Panc1 (cell line): Measurements from ENCODE around the gene PCED1B. TPM values are rescaled to one million over a fixed set of nuclear protein-coding genes. Genes with fewer than 3 reads are reported as not detected.

ENCODE experiments used
- ATAC-seq: fragments of 200-7000 bp; cut with Tn5 transposase; 2 replicates; pipeline ENCODE4 v1.9.1; 2020; ENCODE audit warnings: mild to moderate bottlenecking, moderate library complexity
- BruUV-seq: library from RNA; stranded (reverse); fragments of 400-500 nt; replicated peaks from 2 replicates; lab custom pipeline; 2021; lab: Mats Ljungman, UMichigan
- CTCF ChIA-PET: fragments of 300-600 bp; sonication (Branson Sonifier 250); formaldehyde crosslinking; loops from one replicate; lab custom pipeline; 2022; ENCODE audit warnings: antibody characterized with exemption; lab: Charles Lee
- POLR2A ChIA-PET: fragments of 300-600 bp; sonication (Branson Sonifier 250); formaldehyde crosslinking; loops from one replicate; lab custom pipeline; 2022; ENCODE audit warnings: antibody characterized with exemption; lab: Charles Lee
- DNase-seq: peaks from one replicate; pipeline ENCODE4 v3.0.0-alpha.2; 2010; ENCODE audit warnings: low read depth, low spot score
- H3K27ac ChIP-seq: 2 replicates; pipeline ENCODE4 v1.5.1; 2011; ENCODE audit warnings: mild to moderate bottlenecking, low read length, inconsistent platforms
- H3K27me3 ChIP-seq: fragments of 200-500 bp; sonication (Bioruptor generic); 2 replicates; pipeline ENCODE4 v1.6.0; 2014; ENCODE audit warnings: low read length, inconsistent platforms; ENCODE audit not compliant: control insufficient read depth, insufficient read depth
- H3K36me3 ChIP-seq: fragments of 200-500 bp; sonication (Bioruptor generic); 2 replicates; pipeline ENCODE4 v1.5.1; 2014; ENCODE audit warnings: inconsistent platforms, mild to moderate bottlenecking, low read length, moderate library complexity; ENCODE audit not compliant: control insufficient read depth, insufficient read depth
- H3K4me1 ChIP-seq: 2 replicates; pipeline ENCODE4 v1.5.1; 2011; ENCODE audit warnings: inconsistent platforms, mild to moderate bottlenecking, low read length, moderate library complexity; ENCODE audit not compliant: control insufficient read depth, insufficient read depth
- H3K4me3 ChIP-seq, 2 experiments: 2 replicates each; pipeline ENCODE4 v1.5.1; 2011 to 2012; ENCODE audit warnings: low read depth in 2 of 2, low read length in 2 of 2, mild to moderate bottlenecking in 2 of 2, inconsistent platforms in 1 of 2, moderate library complexity in 1 of 2
- H3K9me3 ChIP-seq: fragments of 200-500 bp; sonication (Bioruptor generic); 2 replicates; pipeline ENCODE4 v1.5.1; 2014; ENCODE audit warnings: low read depth, mild to moderate bottlenecking, inconsistent platforms, low read length, moderate library complexity; ENCODE audit not compliant: control insufficient read depth, insufficient read depth
- POLR2AphosphoS5 ChIP-seq: IDR thresholded peaks from 2 replicates; pipeline ENCODE4 v1.6.1; 2012; ENCODE audit warnings: mild to moderate bottlenecking, low read depth, low read length, moderate library complexity
- SIN3A ChIP-seq: IDR thresholded peaks from 2 replicates; pipeline ENCODE4 v1.6.1; 2012; ENCODE audit warnings: low read depth, mild to moderate bottlenecking, low read length, moderate library complexity, borderline replicate concordance; ENCODE audit not compliant: insufficient read depth
- TCF7L2 ChIP-seq: IDR thresholded peaks from 2 replicates; pipeline ENCODE4 v1.6.1; 2011; ENCODE audit warnings: mild to moderate bottlenecking, low read depth, low read length, inconsistent platforms
- in situ Hi-C: cut with HindIII; loops from 2 replicates; pipeline ENCODE4 v1.10.0; 2016; ENCODE audit warnings: low sequenced_read_pairs, low pct_unique_long_range_greater_than_20kb
- intact Hi-C: fragments of 100-400 bp; cut with micrococcal nuclease; formaldehyde crosslinking; loops from one replicate; pipeline ENCODE4 v1.10.0; 2022; ENCODE audit not compliant: unreplicated experiment
- total RNA-seq: library from RNA; stranded (reverse); gene quantifications from one replicate; pipeline ENCODE4 v1.2.1, GENCODE V29; 2021; ENCODE audit not compliant: unreplicated experiment
- TF ChIP-seq, protein P1 (sequence below): fragments of 450-650 bp; IDR thresholded peaks from 2 replicates; pipeline ENCODE4 v1.5.1; 2017; ENCODE audit warnings: mild to moderate bottlenecking
- TF ChIP-seq, protein P2 (sequence below), 2 experiments: IDR thresholded peaks; 2 replicates each; pipeline ENCODE4 v1.6.1; 2011 to 2012; ENCODE audit warnings: low read depth in 2 of 2, control low read depth in 1 of 2, low read length in 1 of 2, mild to moderate bottlenecking in 1 of 2, moderate library complexity in 1 of 2; ENCODE audit not compliant: insufficient read depth in 1 of 2

PCED1B gene
- total RNA-seq, 1 experiment from 2014 or later, result 0.82 TPM

DNA sequence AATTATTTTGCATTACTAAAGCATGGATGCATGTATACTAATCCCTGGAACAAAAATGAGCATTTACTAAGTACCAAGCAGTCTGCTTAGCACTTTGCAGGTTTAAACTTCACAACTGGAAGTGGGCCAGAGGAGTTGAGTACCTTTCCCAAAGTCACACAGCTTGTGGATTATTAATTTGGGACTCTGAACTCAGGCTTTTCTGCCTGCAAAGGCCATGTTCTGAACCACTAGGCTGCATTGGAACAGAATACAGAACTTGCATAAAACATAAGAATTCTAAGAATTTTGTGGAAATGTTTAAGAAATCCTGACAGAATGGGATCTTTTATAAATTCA is 133.2 kb downstream of the PCED1B start:
- ATAC-seq, result no peak
- no peaks in the 10 kb centered on the region for H3K9me3 ChIP-seq
- no peak overlapping the region for H3K27ac ChIP-seq
- POLR2A ChIA-PET, result no interaction called here
- no peak for DNase-seq
- BruUV-seq, result no TSS peak
- no peak overlapping the region for H3K4me3 ChIP-seq
- no peak for TF ChIP-seq POLR2AphosphoS5
- TF ChIP-seq, protein P1, sequence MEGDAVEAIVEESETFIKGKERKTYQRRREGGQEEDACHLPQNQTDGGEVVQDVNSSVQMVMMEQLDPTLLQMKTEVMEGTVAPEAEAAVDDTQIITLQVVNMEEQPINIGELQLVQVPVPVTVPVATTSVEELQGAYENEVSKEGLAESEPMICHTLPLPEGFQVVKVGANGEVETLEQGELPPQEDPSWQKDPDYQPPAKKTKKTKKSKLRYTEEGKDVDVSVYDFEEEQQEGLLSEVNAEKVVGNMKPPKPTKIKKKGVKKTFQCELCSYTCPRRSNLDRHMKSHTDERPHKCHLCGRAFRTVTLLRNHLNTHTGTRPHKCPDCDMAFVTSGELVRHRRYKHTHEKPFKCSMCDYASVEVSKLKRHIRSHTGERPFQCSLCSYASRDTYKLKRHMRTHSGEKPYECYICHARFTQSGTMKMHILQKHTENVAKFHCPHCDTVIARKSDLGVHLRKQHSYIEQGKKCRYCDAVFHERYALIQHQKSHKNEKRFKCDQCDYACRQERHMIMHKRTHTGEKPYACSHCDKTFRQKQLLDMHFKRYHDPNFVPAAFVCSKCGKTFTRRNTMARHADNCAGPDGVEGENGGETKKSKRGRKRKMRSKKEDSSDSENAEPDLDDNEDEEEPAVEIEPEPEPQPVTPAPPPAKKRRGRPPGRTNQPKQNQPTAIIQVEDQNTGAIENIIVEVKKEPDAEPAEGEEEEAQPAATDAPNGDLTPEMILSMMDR, result no peak
- TF ChIP-seq, protein P2, sequence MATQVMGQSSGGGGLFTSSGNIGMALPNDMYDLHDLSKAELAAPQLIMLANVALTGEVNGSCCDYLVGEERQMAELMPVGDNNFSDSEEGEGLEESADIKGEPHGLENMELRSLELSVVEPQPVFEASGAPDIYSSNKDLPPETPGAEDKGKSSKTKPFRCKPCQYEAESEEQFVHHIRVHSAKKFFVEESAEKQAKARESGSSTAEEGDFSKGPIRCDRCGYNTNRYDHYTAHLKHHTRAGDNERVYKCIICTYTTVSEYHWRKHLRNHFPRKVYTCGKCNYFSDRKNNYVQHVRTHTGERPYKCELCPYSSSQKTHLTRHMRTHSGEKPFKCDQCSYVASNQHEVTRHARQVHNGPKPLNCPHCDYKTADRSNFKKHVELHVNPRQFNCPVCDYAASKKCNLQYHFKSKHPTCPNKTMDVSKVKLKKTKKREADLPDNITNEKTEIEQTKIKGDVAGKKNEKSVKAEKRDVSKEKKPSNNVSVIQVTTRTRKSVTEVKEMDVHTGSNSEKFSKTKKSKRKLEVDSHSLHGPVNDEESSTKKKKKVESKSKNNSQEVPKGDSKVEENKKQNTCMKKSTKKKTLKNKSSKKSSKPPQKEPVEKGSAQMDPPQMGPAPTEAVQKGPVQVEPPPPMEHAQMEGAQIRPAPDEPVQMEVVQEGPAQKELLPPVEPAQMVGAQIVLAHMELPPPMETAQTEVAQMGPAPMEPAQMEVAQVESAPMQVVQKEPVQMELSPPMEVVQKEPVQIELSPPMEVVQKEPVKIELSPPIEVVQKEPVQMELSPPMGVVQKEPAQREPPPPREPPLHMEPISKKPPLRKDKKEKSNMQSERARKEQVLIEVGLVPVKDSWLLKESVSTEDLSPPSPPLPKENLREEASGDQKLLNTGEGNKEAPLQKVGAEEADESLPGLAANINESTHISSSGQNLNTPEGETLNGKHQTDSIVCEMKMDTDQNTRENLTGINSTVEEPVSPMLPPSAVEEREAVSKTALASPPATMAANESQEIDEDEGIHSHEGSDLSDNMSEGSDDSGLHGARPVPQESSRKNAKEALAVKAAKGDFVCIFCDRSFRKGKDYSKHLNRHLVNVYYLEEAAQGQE (IDR thresholded peaks at IDR 0.05; ENCODE audit: insufficient read depth in 1 of 2, low read depth in 2 of 2, low read length in 1 of 2), result no peak
- no peak for TF ChIP-seq SIN3A
- TF ChIP-seq TCF7L2, result no peak
- H3K4me1 ChIP-seq, result no peaks in the 10 kb centered on the region
- intact Hi-C loops, result no loop called here
- H3K36me3 ChIP-seq, result no peaks in the 10 kb centered on the region
- H3K27me3 ChIP-seq, result no peaks in the 10 kb centered on the region
- CTCF ChIA-PET, result no interaction called here
- in situ Hi-C loops, result no loop called here

DNA sequence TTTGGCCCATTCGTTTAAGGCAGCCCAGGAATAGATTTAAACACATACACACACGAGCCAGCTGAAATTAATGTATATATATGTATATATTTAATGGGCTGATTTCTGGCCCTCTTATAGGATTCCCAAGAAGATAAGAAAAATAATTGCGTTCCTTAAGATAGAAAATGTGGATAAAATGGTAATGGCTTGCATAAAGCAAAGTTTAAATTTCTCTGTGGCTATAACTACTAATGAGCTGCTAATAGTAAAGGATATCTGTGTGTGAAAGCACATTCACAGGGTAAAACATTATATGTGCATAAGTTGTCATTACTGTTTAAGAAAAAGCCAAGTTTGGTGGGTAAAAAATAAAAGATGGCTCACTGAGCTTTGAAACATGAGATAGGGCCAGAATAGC is 134.0 kb downstream of the PCED1B start:
- DNase-seq (no peak), ATAC-seq (no peak)
- no peaks in the 10 kb centered on the region for H3K9me3 ChIP-seq
- H3K27ac ChIP-seq, result no peak overlapping the region
- ChIA-PET POLR2A (no interaction called here), CTCF (no interaction called here)
- in situ Hi-C loops, result no loop called here
- intact Hi-C loops, result no loop called here
- no peak overlapping the region for H3K4me3 ChIP-seq
- no peaks in the 10 kb centered on the region for H3K36me3 ChIP-seq
- TF ChIP-seq, protein P1, result no peak
- TF ChIP-seq TCF7L2 (no peak), SIN3A (no peak), POLR2AphosphoS5 (no peak)
- TF ChIP-seq, protein P2 (IDR thresholded peaks at IDR 0.05; ENCODE audit: insufficient read depth in 1 of 2, low read depth in 2 of 2, low read length in 1 of 2), result no peak
- no peaks in the 10 kb centered on the region for H3K4me1 ChIP-seq
- no peaks in the 10 kb centered on the region for H3K27me3 ChIP-seq
- BruUV-seq, result no TSS peak
